Heart left ventricle (tissue), 16 donors: Measurements from ENCODE around the gene LRRTM2. TPM values are rescaled to one million over a fixed set of nuclear protein-coding genes. Genes with fewer than 3 reads are reported as not detected.
"Not testable (repeated sequence)": the region's sequence is repeated elsewhere in the genome, so short reads cannot be mapped to it uniquely, and the experiment has no call there.

Source experiments
- ATAC-seq, 4 donors: fragments of 200-7000 bp; cut with Tn5 transposase; one replicate each; pipeline ENCODE4 v1.9.1; 2020 to 2022; ENCODE audit warnings: moderate library complexity in 4 of 4, mild to moderate bottlenecking in 3 of 4, moderate number of reproducible peaks in 1 of 4
- DNase-seq, 5 donors: peaks; one replicate each; pipeline ENCODE4 v3.0.0-alpha.2; 2020
- H3K27ac ChIP-seq, 12 donors: fragments of 200-600 bp; sonication (generic) in 4 of 12; one replicate each; pipeline versions ENCODE4 v1.5.0 to v1.8.0; 2016 to 2022; ENCODE audit warnings: mild to moderate bottlenecking in 2 of 12
- H3K27me3 ChIP-seq, 9 donors: fragments of 200-600 bp; sonication (generic) in 2 of 9; one replicate each; pipeline versions ENCODE4 v1.5.1 to v1.8.0; 2016 to 2022; ENCODE audit warnings: mild to moderate bottlenecking in 3 of 9
- H3K36me3 ChIP-seq, 9 donors: fragments of 200-600 bp; sonication (generic) in 2 of 9; one replicate each; pipeline versions ENCODE4 v1.5.0 to v1.8.0; 2018 to 2022; ENCODE audit warnings: mild to moderate bottlenecking in 2 of 9
- H3K4me1 ChIP-seq, 12 donors: fragments of 200-600 bp; sonication (generic) in 4 of 12; one replicate each; pipeline versions ENCODE4 v1.5.0 to v1.8.0; 2016 to 2022; ENCODE audit warnings: mild to moderate bottlenecking in 3 of 12
- H3K4me3 ChIP-seq, 12 donors: fragments of 200-600 bp; sonication (generic) in 4 of 12; one replicate each; pipeline versions ENCODE4 v1.5.0 to v1.8.0; 2017 to 2022; ENCODE audit warnings: mild to moderate bottlenecking in 9 of 12, moderate library complexity in 4 of 12
- H3K9me3 ChIP-seq, 12 donors: fragments of 200-600 bp; sonication (generic) in 4 of 12; one replicate each; pipeline versions ENCODE4 v1.5.0 to v1.8.0; 2016 to 2022; ENCODE audit warnings: mild to moderate bottlenecking in 1 of 12
- POLR2A ChIP-seq, 2 donors: fragments of 450-650 bp; IDR thresholded peaks; one replicate each; pipeline ENCODE4 v1.6.1; 2017; ENCODE audit warnings: antibody characterized with exemption in 2 of 2, mild to moderate bottlenecking in 2 of 2, moderate library complexity in 2 of 2
- WGBS, 4 donors: extraction: QIAGEN DNeasy Blood & Tissue Kit in 2 of 4; methylation state at CpG; one replicate each; pipeline versions ENCODE4 v1.1.5 to v1.1.7; 2013 to 2018; 5-methylcytosine and 5-hydroxymethylcytosine counted together
- intact Hi-C, 10 donors: fragments of 100-400 bp; cut with DNase I; formaldehyde crosslinking; loops; one replicate each; pipeline versions ENCODE4 v1.11.1 to v1.14.2; 2022
- long read RNA-seq, 3 donors: library from polyadenylated mRNA; unstranded; transcript quantifications; one replicate each; pipeline ENCODE4 v2.0.0, GENCODE V29; 2020 to 2021
- polyA plus RNA-seq, 2 donors: library from polyadenylated mRNA; stranded (reverse); fragments of 200-250 nt; gene quantifications; one replicate each; pipeline ENCODE4 v1.2.3, GENCODE V29; 2013
- total RNA-seq, 9 donors: library from RNA; depleted of rRNA in 2 of 9; stranded (reverse); fragments of >200 nt in 2 of 9; fragmentation: NEBNext Ultra II Directional in 3 of 9; extraction: Animal tissue kit (Norgen Biotek cat#: 25700) in 3 of 9; gene quantifications; one replicate each; pipeline versions ENCODE4 v1.1.0 to v1.2.4, GENCODE V29; 2016 to 2023
- TF ChIP-seq, protein P1 (sequence below), 12 donors: fragments of 200-600 bp; sonication (generic) in 4 of 12; IDR thresholded peaks; one replicate each; pipeline versions ENCODE4 v1.5.0 to v1.8.0; 2018 to 2022; ENCODE audit warnings: antibody characterized with exemption in 12 of 12, mild to moderate bottlenecking in 5 of 12
- donor health status: ischemic (EF 13 %, LVEDD 7.1; RV severe dilation, severe dysfunction).
- donor health status: healthy with polysubstance abuse.
- donor health status: DM: no; HTN: yes; CAD: no.
- donor health status: DM: no; HTN: no; CAD: no.
- donor health status: ischemic (EF 25% LVEDD 6.9; RV normal size, moderate dysfunction).
- donor health status: ischemic (EF 25% LVEDD 5.7; RV mildly dilated, moderate dysfunction).
- donor health status: healthy.
- donor health status: DM: yes; HTN: yes; CAD: no.
- donor health status: ischemic (EF 35%, LVEDD 5.7; RV mildly dilated, moderate dysfunction).
- donor health status: nonischemic (EF 11% LVEDD 7.7; RV severe dilation, severe dysfunction).
- donor health status: DM: yes; HTN: yes; CAD: no.
- donor health status: PGD.
- donor health status: ischemic (EF 29% LVEDD 5.4; RV normal size, mild dysfunction).
- donor health status: nonischemic (EF 23%, LVEDD 6.1; RV moderate dilation, normal function).

LRRTM2 gene, protein sequence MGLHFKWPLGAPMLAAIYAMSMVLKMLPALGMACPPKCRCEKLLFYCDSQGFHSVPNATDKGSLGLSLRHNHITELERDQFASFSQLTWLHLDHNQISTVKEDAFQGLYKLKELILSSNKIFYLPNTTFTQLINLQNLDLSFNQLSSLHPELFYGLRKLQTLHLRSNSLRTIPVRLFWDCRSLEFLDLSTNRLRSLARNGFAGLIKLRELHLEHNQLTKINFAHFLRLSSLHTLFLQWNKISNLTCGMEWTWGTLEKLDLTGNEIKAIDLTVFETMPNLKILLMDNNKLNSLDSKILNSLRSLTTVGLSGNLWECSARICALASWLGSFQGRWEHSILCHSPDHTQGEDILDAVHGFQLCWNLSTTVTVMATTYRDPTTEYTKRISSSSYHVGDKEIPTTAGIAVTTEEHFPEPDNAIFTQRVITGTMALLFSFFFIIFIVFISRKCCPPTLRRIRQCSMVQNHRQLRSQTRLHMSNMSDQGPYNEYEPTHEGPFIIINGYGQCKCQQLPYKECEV
- total RNA-seq (under 1 TPM in 2 of 9 donors, not detected in 7; 0.16 TPM), polyA plus RNA-seq (under 1 TPM; 0.06 to 0.23 TPM)
- long read RNA-seq, donor 1: 0 reads
- long read RNA-seq, donor 2: 0 reads
- long read RNA-seq, donor 3: 0 reads

- peaks cover 0 to 4% (median 0%) of the 10 kb centered on the region in 9 donors for H3K36me3 ChIP-seq
- peaks cover 0 to 5% (median 0%) of the 10 kb centered on the region in 12 donors for H3K9me3 ChIP-seq
- no peak for ATAC-seq
- TF ChIP-seq, protein P1, sequence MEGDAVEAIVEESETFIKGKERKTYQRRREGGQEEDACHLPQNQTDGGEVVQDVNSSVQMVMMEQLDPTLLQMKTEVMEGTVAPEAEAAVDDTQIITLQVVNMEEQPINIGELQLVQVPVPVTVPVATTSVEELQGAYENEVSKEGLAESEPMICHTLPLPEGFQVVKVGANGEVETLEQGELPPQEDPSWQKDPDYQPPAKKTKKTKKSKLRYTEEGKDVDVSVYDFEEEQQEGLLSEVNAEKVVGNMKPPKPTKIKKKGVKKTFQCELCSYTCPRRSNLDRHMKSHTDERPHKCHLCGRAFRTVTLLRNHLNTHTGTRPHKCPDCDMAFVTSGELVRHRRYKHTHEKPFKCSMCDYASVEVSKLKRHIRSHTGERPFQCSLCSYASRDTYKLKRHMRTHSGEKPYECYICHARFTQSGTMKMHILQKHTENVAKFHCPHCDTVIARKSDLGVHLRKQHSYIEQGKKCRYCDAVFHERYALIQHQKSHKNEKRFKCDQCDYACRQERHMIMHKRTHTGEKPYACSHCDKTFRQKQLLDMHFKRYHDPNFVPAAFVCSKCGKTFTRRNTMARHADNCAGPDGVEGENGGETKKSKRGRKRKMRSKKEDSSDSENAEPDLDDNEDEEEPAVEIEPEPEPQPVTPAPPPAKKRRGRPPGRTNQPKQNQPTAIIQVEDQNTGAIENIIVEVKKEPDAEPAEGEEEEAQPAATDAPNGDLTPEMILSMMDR (IDR thresholded peaks at IDR 0.05): no peak
- no peak for TF ChIP-seq POLR2A (IDR thresholded peaks at IDR 0.05)
- peaks cover 5 to 80% (median 48%) of the 10 kb centered on the region in 12 donors for H3K4me1 ChIP-seq
- H3K27me3 ChIP-seq: no peaks in the 10 kb centered on the region
- intact Hi-C loops: no loop called here
- DNase-seq: no peak
- WGBS, 4 donors: 69 to 77% (median 73%) methylated on average over 18 of the region's 18 CpGs
- peak within 1 kb of the TSS in 4 of 12 donors; percentile 0 to 12 (median 8) for H3K4me3 ChIP-seq
- H3K27ac ChIP-seq: peak within 1 kb of the TSS in 1 of 12 donors; percentile 4
Measured at GRCh38 chr5:138874771-138875551, at the start of gene LRRTM2. Gene LRRTM2 (minus strand): TSS chr5:138875335. CDS start chr5:138874911, 424 bp downstream.

GRCh38 chr5:138922494-138922893 is 47.4 kb upstream of the LRRTM2 start:
- H3K36me3 ChIP-seq: peaks cover 0 to 78% (median 62%) of the 10 kb centered on the region in 9 donors
- H3K4me1 ChIP-seq: peaks cover 0 to 22% (median 8%) of the 10 kb centered on the region in 12 donors
- no peaks in the 10 kb centered on the region for H3K27me3 ChIP-seq
- no peak overlapping the region for H3K4me3 ChIP-seq
- intact Hi-C loops: loop anchor here in 1 of 10 donors (10.0 kb wide), 1 partner anchor 98 kb away; no protein-coding TSS in a partner anchor
- DNase-seq: no peak
- no peaks in the 10 kb centered on the region for H3K9me3 ChIP-seq
- no peak for ATAC-seq
- H3K27ac ChIP-seq: no peak overlapping the region
- WGBS, 4 donors: 88 to 95% (median 92%) methylated on average over 2 of the region's 2 CpGs
- TF ChIP-seq, protein P1 (IDR thresholded peaks at IDR 0.05): no peak
- no peak for TF ChIP-seq POLR2A (IDR thresholded peaks at IDR 0.05)

DNA sequence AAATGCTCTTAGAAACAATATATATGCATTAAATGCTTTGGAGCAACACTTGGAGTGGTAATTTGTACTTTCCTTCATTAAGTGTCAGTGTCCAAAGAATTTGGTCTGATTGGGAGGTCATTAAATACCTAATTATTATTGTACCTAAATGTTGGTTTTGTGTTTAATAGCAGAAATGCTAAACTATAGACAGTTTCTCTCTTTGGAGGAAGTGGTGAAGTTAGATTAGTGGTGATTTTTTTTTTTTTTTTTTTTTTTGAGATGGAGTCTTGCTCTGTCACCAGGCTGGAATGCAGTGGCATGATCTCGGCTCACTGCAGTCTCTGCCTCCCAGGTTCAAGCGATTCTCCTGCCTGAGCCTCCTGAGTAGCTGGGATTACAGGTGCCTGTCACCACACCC is 46.2 kb upstream of the LRRTM2 start:
- WGBS, 4 donors: 73 to 95% (median 93%) methylated on average over 2 of the region's 2 CpGs
- H3K27ac ChIP-seq, DNase-seq, H3K9me3 ChIP-seq, H3K27me3 ChIP-seq, H3K4me3 ChIP-seq, ATAC-seq: not testable (repeated sequence)
- Histone ChIP-seq H3K4me1 (peaks cover 0 to 14% (median 1%) of the 10 kb centered on the region in 12 donors), H3K36me3 (peaks cover 0 to 75% (median 56%) of the 10 kb centered on the region in 9 donors)
- intact Hi-C loops: loop anchor here in 1 of 10 donors (10.0 kb wide), 1 partner anchor 97 kb away; no protein-coding TSS in a partner anchor

DNA sequence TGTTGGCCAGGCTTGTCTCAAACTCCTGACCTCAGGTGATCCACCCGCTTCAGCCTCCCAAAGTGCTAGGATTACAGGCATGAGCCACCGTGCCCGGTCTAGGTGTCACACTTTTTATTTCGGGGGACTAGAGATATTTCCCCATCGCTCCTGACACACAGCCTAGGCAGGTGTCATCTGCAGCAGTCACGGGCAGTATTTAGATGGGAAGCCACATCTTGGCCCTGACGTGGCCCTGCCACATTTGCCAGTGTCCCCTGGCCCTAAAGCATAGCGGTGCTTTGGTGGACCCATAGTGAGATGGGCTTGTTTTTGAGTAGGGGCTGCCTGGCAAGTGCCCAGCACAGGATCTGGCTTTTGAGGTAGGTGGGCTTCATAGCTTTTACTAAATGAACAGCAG is 45.0 kb upstream of the LRRTM2 start:
- H3K36me3 ChIP-seq: peaks cover 0 to 72% (median 50%) of the 10 kb centered on the region in 9 donors

More for the DNA sequence above, 45.0 kb upstream of the LRRTM2 start:
- Histone ChIP-seq H3K27ac (no peak overlapping the region), H3K4me1 (peaks cover 0 to 14% (median 1%) of the 10 kb centered on the region in 12 donors), H3K4me3 (no peak overlapping the region), H3K27me3 (no peaks in the 10 kb centered on the region), H3K9me3 (no peaks in the 10 kb centered on the region)
- DNase-seq: no peak
- ATAC-seq: no peak
- intact Hi-C loops: loop anchor here in 1 of 10 donors (10.0 kb wide), 1 partner anchor 95 kb away; no protein-coding TSS in a partner anchor
- WGBS, 4 donors: 85 to 98% (median 94%) methylated on average over 8 of the region's 8 CpGs
- TF ChIP-seq POLR2A (IDR thresholded peaks at IDR 0.05): no peak
- TF ChIP-seq, protein P1 (IDR thresholded peaks at IDR 0.05): no peak
